PC-3 (cell line): Measurements from ENCODE around the gene SAXO2. TPM values are rescaled to one million over a fixed set of nuclear protein-coding genes. Genes with fewer than 3 reads are reported as not detected.
"Not testable (repeated sequence)": the region's sequence is repeated elsewhere in the genome, so short reads cannot be mapped to it uniquely, and the experiment has no call there.

Experiments used
- ATAC-seq: fragments of 200-7000 bp; cut with Tn5 transposase; 2 replicates; pipeline ENCODE4 v1.9.1; 2020; ENCODE audit warnings: mild to moderate bottlenecking, moderate library complexity
- BruUV-seq: library from RNA; stranded (reverse); fragments of 400-500 nt; replicated peaks from 2 replicates; lab custom pipeline; 2021; lab: Mats Ljungman, UMichigan
- CTCF ChIA-PET: fragments of 300-600 bp; sonication (Branson Sonifier 250); formaldehyde crosslinking; loops from one replicate; lab custom pipeline; 2022; ENCODE audit warnings: antibody characterized with exemption; lab: Charles Lee
- POLR2A ChIA-PET: fragments of 300-600 bp; sonication (Branson Sonifier 250); formaldehyde crosslinking; loops from one replicate; lab custom pipeline; 2022; ENCODE audit warnings: antibody characterized with exemption; ENCODE audit not compliant: unreplicated experiment; lab: Charles Lee
- DNase-seq: peaks from one replicate; pipeline ENCODE4 v3.0.0-alpha.2; 2015
- H2AFZ ChIP-seq: fragments of 300-600 bp; sonication (generic); 2 replicates; pipeline ENCODE4 v1.6.0; 2016; ENCODE audit warnings: antibody characterized with exemption, low read length
- H3F3A ChIP-seq: fragments of 300-600 bp; sonication (generic); one replicate; pipeline ENCODE4 v1.6.0; 2017; ENCODE audit warnings: antibody characterized with exemption, low read length, control low read depth, mild to moderate bottlenecking; ENCODE audit not compliant: unreplicated experiment
- H3K27ac ChIP-seq: fragments of 300-600 bp; sonication (generic); 2 replicates; pipeline ENCODE4 v1.5.1; 2016; ENCODE audit warnings: mild to moderate bottlenecking, low read length
- H3K27me3 ChIP-seq: fragments of 300-600 bp; sonication (generic); 2 replicates; pipeline ENCODE4 v1.6.1; 2016; ENCODE audit warnings: low read length, mixed read lengths
- H3K36me3 ChIP-seq: fragments of 300-600 bp; sonication (generic); 2 replicates; pipeline ENCODE4 v1.6.1; 2016; ENCODE audit warnings: low read depth, mixed run types, low read length, mixed read lengths
- H3K4me1 ChIP-seq: fragments of 300-600 bp; sonication (generic); 2 replicates; pipeline ENCODE4 v1.5.1; 2016; ENCODE audit warnings: low read length; ENCODE audit not compliant: insufficient read depth
- H3K4me2 ChIP-seq: fragments of 300-600 bp; sonication (generic); 2 replicates; pipeline ENCODE4 v1.6.0; 2016; ENCODE audit warnings: low read length
- H3K4me3 ChIP-seq: fragments of 300-600 bp; sonication (generic); 2 replicates; pipeline ENCODE4 v1.5.1; 2016; ENCODE audit warnings: mild to moderate bottlenecking, low read length, mixed read lengths
- H3K79me2 ChIP-seq: fragments of 300-600 bp; sonication (generic); 2 replicates; pipeline ENCODE4 v1.6.1; 2017; ENCODE audit warnings: low read length, mixed read lengths
- H3K9ac ChIP-seq: fragments of 300-600 bp; sonication (generic); 2 replicates; pipeline ENCODE4 v1.6.0; 2016; ENCODE audit warnings: mild to moderate bottlenecking, low read length
- H3K9me2 ChIP-seq: fragments of 300-600 bp; sonication (generic); replicated peaks from 2 replicates; pipeline ENCODE4 v1.6.1; 2016; ENCODE audit warnings: mixed run types, low read length, mixed read lengths
- H3K9me3 ChIP-seq: fragments of 300-600 bp; sonication (generic); 2 replicates; pipeline ENCODE4 v1.6.1; 2016; ENCODE audit warnings: low read length, mixed read lengths
- H4K20me1 ChIP-seq: fragments of 300-600 bp; sonication (generic); 2 replicates; pipeline ENCODE4 v1.6.1; 2016; ENCODE audit warnings: low read length, mixed read lengths
- EZH2 ChIP-seq: fragments of 300-600 bp; sonication (generic); IDR thresholded peaks from one replicate; pipeline ENCODE4 v1.6.1; 2017; ENCODE audit warnings: antibody characterized with exemption, mild to moderate bottlenecking, low read length; ENCODE audit not compliant: unreplicated experiment
- EZH2phosphoT487 ChIP-seq: fragments of 300-600 bp; sonication (generic); IDR thresholded peaks from 2 replicates; pipeline ENCODE4 v1.6.1; 2018; ENCODE audit warnings: mild to moderate bottlenecking, antibody characterized with exemption, low read length, borderline replicate concordance
- intact Hi-C: fragments of 100-400 bp; cut with micrococcal nuclease; formaldehyde crosslinking; loops from 2 replicates; pipeline ENCODE4 v1.9.0; 2023
- total RNA-seq: library from RNA; depleted of rRNA; stranded (reverse); fragments of >200 nt; gene quantifications from 2 replicates; pipeline ENCODE4 v1.2.3, GENCODE V29; 2014
- TF ChIP-seq, protein P1 (sequence below): fragments of 300-600 bp; sonication (generic); conservative IDR thresholded peaks from 2 replicates; pipeline ENCODE4 v1.5.1; 2017; ENCODE audit warnings: antibody characterized with exemption, low read depth, mild to moderate bottlenecking, low read length

SAXO2 gene
- total RNA-seq, 1 experiment from 2014 or later, result 3.7 TPM

DNA sequence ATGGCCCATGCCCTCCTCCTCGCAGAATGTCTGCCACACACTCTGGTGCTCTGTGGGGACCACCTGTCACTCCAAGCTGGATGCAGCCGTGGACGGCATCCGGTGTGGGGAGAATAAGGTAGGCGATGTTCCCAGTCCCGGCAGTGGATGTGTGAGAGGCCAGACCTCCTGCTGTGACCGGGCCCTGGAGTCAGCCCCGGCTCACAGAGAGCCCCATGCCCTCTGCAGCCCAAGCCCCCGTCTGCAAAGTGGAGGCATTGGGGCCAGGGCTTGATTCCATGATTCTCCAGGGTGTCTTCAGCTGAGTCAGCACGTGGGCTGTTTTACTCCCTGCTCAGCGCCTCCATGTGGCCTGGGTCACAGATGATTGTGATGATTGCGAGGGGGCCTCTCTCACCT, 54.5 kb downstream of the SAXO2 start:
- no peaks in the 10 kb centered on the region for H3K36me3 ChIP-seq
- DNase-seq (no peak), ATAC-seq (no peak)
- no peak for TF ChIP-seq EZH2
- no peak for TF ChIP-seq EZH2phosphoT487
- TF ChIP-seq, protein P1, sequence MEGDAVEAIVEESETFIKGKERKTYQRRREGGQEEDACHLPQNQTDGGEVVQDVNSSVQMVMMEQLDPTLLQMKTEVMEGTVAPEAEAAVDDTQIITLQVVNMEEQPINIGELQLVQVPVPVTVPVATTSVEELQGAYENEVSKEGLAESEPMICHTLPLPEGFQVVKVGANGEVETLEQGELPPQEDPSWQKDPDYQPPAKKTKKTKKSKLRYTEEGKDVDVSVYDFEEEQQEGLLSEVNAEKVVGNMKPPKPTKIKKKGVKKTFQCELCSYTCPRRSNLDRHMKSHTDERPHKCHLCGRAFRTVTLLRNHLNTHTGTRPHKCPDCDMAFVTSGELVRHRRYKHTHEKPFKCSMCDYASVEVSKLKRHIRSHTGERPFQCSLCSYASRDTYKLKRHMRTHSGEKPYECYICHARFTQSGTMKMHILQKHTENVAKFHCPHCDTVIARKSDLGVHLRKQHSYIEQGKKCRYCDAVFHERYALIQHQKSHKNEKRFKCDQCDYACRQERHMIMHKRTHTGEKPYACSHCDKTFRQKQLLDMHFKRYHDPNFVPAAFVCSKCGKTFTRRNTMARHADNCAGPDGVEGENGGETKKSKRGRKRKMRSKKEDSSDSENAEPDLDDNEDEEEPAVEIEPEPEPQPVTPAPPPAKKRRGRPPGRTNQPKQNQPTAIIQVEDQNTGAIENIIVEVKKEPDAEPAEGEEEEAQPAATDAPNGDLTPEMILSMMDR, result no peak
- CTCF ChIA-PET, result no interaction called here
- no peak overlapping the region for H3K4me3 ChIP-seq
- H3K79me2 ChIP-seq, result no peaks in the 10 kb centered on the region
- H3F3A ChIP-seq, result no peaks in the 10 kb centered on the region
- no peaks in the 10 kb centered on the region for H4K20me1 ChIP-seq
- no peaks in the 10 kb centered on the region for H3K27me3 ChIP-seq
- H3K9ac ChIP-seq, result no peak overlapping the region
- H3K9me2 ChIP-seq, result no peaks in the 10 kb centered on the region
- no peaks in the 10 kb centered on the region for H3K4me1 ChIP-seq
- BruUV-seq, result no TSS peak
- no peak overlapping the region for H3K4me2 ChIP-seq
- POLR2A ChIA-PET, result no interaction called here
- intact Hi-C loops, result no loop called here
- H3K9me3 ChIP-seq, result no peaks in the 10 kb centered on the region
- H3K27ac ChIP-seq, result no peak overlapping the region
- no peak overlapping the region for H2AFZ ChIP-seq

DNA sequence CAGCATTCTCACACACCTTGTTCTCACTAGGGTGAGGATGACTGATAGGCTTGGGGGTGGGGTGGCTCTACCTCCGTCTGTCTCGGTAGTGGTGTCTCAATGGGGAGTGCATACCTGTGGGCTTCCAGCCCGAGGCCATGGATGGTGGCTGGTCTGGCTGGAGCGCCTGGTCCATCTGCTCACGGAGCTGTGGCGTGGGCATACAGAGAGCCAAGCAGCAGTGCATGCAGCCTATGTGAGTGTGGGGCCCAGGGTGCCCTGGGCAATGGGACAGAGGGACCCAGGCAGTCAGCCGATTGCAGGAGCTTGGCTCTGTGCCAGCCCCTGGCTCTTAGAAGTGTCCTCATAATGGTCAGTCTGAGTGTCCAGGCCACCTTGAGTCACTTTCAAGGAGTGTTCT, 54.9 kb downstream of the SAXO2 start:
- H4K20me1 ChIP-seq, H3K36me3 ChIP-seq, CTCF ChIA-PET, H3F3A ChIP-seq, H3K27ac ChIP-seq, ATAC-seq, H3K4me3 ChIP-seq, H3K9me3 ChIP-seq, DNase-seq, H3K4me1 ChIP-seq, H3K9me2 ChIP-seq, H3K27me3 ChIP-seq, H3K9ac ChIP-seq, H3K4me2 ChIP-seq, H2AFZ ChIP-seq, BruUV-seq, intact Hi-C loops, POLR2A ChIA-PET, H3K79me2 ChIP-seq: not testable (repeated sequence)

DNA sequence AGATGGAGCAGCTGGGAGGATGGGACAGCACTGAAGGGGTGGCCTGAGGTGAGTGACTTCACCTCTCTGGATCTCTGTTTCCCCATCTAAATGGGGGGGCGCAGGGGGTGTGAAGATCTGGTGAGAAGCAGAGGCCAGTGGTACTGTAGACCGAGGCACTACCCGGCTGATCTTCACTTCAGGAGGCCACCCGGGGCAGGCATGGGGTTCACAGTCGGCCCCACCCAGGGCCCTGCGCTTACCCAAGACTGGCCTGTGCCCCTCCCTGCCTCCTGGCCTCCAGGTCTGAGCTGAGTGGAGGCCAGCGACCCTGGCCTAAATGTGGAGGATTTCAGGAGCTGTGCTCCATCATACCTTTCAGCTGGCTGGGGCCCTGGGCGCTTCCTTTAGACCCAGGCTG, 55.7 kb downstream of the SAXO2 start:
- ATAC-seq, POLR2A ChIA-PET, intact Hi-C loops, H3K27me3 ChIP-seq, H3F3A ChIP-seq, H3K36me3 ChIP-seq, H3K79me2 ChIP-seq, H4K20me1 ChIP-seq, H3K4me3 ChIP-seq, DNase-seq, H3K27ac ChIP-seq, H3K9me3 ChIP-seq, BruUV-seq, H3K4me1 ChIP-seq, H3K4me2 ChIP-seq, H3K9me2 ChIP-seq, H3K9ac ChIP-seq, H2AFZ ChIP-seq, CTCF ChIA-PET: not testable (repeated sequence)

DNA sequence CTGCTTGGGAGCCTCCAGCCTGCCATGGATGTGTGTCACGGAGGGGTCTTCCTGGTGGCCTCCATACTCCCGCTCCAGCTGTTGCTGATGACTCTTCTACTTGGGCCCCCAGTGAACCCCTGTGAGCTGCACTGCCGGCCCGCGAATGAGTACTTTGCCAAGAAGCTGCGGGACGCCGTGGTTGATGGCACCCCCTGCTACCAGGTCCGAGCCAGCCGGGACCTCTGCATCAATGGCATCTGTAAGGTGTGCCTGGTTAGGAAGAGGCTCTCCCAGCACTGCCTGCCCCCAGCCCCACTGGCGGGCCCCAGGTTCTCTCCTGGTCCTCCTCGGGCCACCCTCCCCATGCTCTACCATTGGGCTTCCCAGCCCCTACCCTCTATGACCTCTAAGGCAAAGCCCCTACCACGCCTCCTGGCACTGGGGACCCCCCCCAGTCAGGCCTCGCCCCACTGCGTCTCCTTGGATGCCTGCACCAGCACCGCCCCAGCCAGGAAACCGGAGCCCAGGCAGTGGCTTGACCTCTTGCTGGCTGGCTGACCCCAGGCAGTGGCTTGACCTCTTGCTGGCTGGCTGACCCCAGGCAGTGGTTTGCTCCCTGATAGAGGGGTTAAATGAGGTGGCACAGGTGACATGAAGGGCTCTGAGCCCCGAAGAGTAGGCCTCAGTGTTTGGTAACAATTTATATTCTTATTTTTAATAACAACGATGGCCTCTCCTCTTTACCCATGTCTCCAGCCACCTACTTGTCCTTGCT, 57.1 kb downstream of the SAXO2 start:
- H3K9ac ChIP-seq, H3K79me2 ChIP-seq, CTCF ChIA-PET, BruUV-seq, POLR2A ChIA-PET, H3K36me3 ChIP-seq, ATAC-seq, H3K4me2 ChIP-seq, DNase-seq, H3K9me2 ChIP-seq, H3F3A ChIP-seq, H3K27ac ChIP-seq, H4K20me1 ChIP-seq, H3K4me1 ChIP-seq, H3K27me3 ChIP-seq, H2AFZ ChIP-seq, H3K4me3 ChIP-seq, intact Hi-C loops, H3K9me3 ChIP-seq: not testable (repeated sequence)

DNA sequence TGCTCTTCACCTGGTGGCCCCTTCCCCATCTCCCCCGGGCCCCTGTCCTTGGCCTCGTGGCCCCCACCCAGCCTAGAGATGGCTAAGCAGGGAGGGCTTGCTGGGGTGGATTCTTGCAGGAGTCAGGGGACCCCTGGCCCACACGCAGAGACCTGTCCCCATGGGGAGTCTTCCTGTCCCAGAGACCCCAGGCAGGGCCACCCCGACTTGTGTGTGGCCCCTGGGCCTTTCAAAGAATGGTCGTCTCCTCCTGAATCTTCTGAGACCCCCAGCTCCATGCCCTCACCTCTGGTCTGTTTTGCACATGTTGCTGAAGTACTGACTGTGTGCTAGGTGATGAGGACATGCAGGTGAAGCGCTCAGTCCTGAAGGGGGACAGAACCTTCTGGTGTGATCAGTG, 58.2 kb downstream of the SAXO2 start:
- H3K9me3 ChIP-seq, H3K27me3 ChIP-seq, H3K9ac ChIP-seq, intact Hi-C loops, H3F3A ChIP-seq, H2AFZ ChIP-seq, CTCF ChIA-PET, H3K9me2 ChIP-seq, ATAC-seq, BruUV-seq, H3K79me2 ChIP-seq, DNase-seq, H3K4me3 ChIP-seq, H3K36me3 ChIP-seq, H3K4me1 ChIP-seq, H3K4me2 ChIP-seq, H3K27ac ChIP-seq, POLR2A ChIA-PET, H4K20me1 ChIP-seq: not testable (repeated sequence)

DNA sequence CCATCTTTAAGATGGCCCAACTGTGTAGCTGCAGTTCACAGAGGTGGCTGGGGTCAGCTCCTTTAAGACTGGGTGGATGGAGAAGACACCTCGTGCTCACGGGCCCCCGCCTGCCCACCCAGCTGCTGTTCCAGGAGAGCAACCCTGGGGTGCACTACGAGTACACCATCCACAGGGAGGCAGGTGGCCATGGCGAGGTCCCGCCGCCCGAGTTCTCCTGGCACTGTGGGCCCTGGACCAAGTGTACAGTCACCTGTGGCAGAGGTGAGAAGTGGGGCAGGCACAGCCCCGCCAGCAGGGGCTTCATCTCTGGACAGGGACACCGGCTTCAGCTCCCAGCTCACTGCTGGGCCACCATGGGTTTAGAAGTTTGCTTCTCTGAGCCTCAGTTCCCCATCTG, 59.9 kb downstream of the SAXO2 start:
- H3K4me3 ChIP-seq, H3K9ac ChIP-seq, H3K9me3 ChIP-seq, BruUV-seq, H3F3A ChIP-seq, H4K20me1 ChIP-seq, H3K27me3 ChIP-seq, CTCF ChIA-PET, intact Hi-C loops, H3K27ac ChIP-seq, H3K4me1 ChIP-seq, H3K36me3 ChIP-seq, H2AFZ ChIP-seq, H3K4me2 ChIP-seq, H3K79me2 ChIP-seq, DNase-seq, ATAC-seq, H3K9me2 ChIP-seq, POLR2A ChIA-PET: not testable (repeated sequence)
